HepG2 (cell line): ENCODE data around the gene CDK7. TPM values are rescaled to one million over a fixed set of nuclear protein-coding genes. Genes with fewer than 3 reads are reported as not detected.

Experiments
- PHF20 ChIP-seq: sonication (generic); formaldehyde crosslinking; IDR thresholded peaks from 2 replicates; pipeline ENCODE4 v1.5.0; 2020; ENCODE audit warnings: mild to moderate bottlenecking, missing genetic modification reagents
- POLR2AphosphoS2 ChIP-seq: IDR thresholded peaks from 2 replicates; pipeline ENCODE4 v1.6.1; 2011; ENCODE audit warnings: low read depth, low read length, improper control_type of control experiment
- SMAD9 ChIP-seq: sonication (generic); formaldehyde crosslinking; IDR thresholded peaks from 2 replicates; pipeline ENCODE4 v1.5.1; 2020; ENCODE audit warnings: mild to moderate bottlenecking, missing genetic modification reagents
- TOPORS ChIP-seq: sonication (generic); formaldehyde crosslinking; IDR thresholded peaks from 2 replicates; pipeline ENCODE4 v1.8.0; 2023; ENCODE audit warnings: mild to moderate bottlenecking, missing genetic modification reagents
- ZBTB40 ChIP-seq, 2 experiments: fragments of 450-650 bp in 1 of 2; sonication (generic) in 1 of 2; formaldehyde crosslinking in 1 of 2; IDR thresholded peaks; 2 replicates each; pipeline versions ENCODE4 v1.6.1 to v1.8.0; 2016 to 2022; ENCODE audit warnings: antibody characterized with exemption in 1 of 2, mild to moderate bottlenecking in 1 of 2, missing genetic modification reagents in 1 of 2
- ZKSCAN1 ChIP-seq: fragments of 150-350 bp; IDR thresholded peaks from 2 replicates; pipeline ENCODE4 v1.6.1; 2014; ENCODE audit warnings: low read length
- ZNF3 ChIP-seq: IDR thresholded peaks from 2 replicates; pipeline ENCODE4 v1.7.0; 2017; ENCODE audit warnings: inconsistent platforms
- ZNF670 ChIP-seq: sonication (generic); formaldehyde crosslinking; IDR thresholded peaks from 2 replicates; pipeline ENCODE4 v1.8.0; 2022; ENCODE audit warnings: mild to moderate bottlenecking, missing genetic modification reagents, borderline replicate concordance
- ZNF747 ChIP-seq: sonication (generic); formaldehyde crosslinking; IDR thresholded peaks from 2 replicates; pipeline ENCODE4 v1.8.1; 2023; ENCODE audit warnings: missing genetic modification reagents, mild to moderate bottlenecking, borderline replicate concordance
- polyA plus RNA-seq, 8 experiments: library from polyadenylated mRNA; depleted of rRNA in 3 of 8; stranded (reverse) in 7 of 8; unstranded in 1 of 8; fragments of >200 nt; fragmentation: Illumina TruSeq in 4 of 8; extraction: Trizol in 4 of 8; gene quantifications; 2 replicates each; pipeline versions ENCODE4 v1.2.1 to v1.2.3, GENCODE V29; 2011 to 2016; ENCODE audit warnings: low read depth in 4 of 8, missing spikeins in 1 of 8, mixed read lengths in 1 of 8; ENCODE audit not compliant: insufficient read depth in 1 of 8
- total RNA-seq, 5 experiments: library from RNA; depleted of rRNA; stranded (reverse); fragments of >200 nt; fragmentation: Illumina TruSeq; extraction: Trizol; gene quantifications; 2 replicates each; pipeline ENCODE4 v1.2.3, GENCODE V29; 2016; ENCODE audit warnings: low read depth in 1 of 5

The CDK7 gene
- total and polyA plus RNA-seq, 2 of the 13 experiments (the other 11 are each of a cell fraction or from before 2014, with no cell fraction given): 41.2 to 54.9 TPM

- no peak for TF ChIP-seq ZBTB40 (IDR thresholded peaks at IDR 0.05)
- no peak for TF ChIP-seq ZBTB40 (CRISPR knock-in tag; IDR thresholded peaks at IDR 0.05)
- no peak for TF ChIP-seq ZNF3 (CRISPR knock-in tag)
- TF ChIP-seq POLR2AphosphoS2: no peak
- TF ChIP-seq SMAD9: no peak
- TF ChIP-seq TOPORS (CRISPR knock-in tag): no peak
- no peak for TF ChIP-seq ZNF670 (CRISPR knock-in tag)
- no peak for TF ChIP-seq ZNF747 (CRISPR knock-in tag)
- TF ChIP-seq ZKSCAN1: no peak
- TF ChIP-seq PHF20 (CRISPR knock-in tag): no peak
These were observed 46.4 kb downstream of the CDK7 start (continued) for GRCh38 chr5:69281114-69281513.
